GM10266 (cell line): ENCODE results near the gene LINGO1.

Source experiments
- DNase-seq: peaks from one replicate; pipeline ENCODE4 v3.0.0; 2012; ENCODE audit errors: extremely low spot score
- TF ChIP-seq, protein P1 (sequence below): IDR thresholded peaks from 2 replicates; pipeline ENCODE4 v1.5.1; 2012; ENCODE audit warnings: mild to moderate bottlenecking, low read depth; ENCODE audit not compliant: control insufficient read depth, insufficient read depth; ENCODE audit errors: missing control alignments

Gene LINGO1

DNA sequence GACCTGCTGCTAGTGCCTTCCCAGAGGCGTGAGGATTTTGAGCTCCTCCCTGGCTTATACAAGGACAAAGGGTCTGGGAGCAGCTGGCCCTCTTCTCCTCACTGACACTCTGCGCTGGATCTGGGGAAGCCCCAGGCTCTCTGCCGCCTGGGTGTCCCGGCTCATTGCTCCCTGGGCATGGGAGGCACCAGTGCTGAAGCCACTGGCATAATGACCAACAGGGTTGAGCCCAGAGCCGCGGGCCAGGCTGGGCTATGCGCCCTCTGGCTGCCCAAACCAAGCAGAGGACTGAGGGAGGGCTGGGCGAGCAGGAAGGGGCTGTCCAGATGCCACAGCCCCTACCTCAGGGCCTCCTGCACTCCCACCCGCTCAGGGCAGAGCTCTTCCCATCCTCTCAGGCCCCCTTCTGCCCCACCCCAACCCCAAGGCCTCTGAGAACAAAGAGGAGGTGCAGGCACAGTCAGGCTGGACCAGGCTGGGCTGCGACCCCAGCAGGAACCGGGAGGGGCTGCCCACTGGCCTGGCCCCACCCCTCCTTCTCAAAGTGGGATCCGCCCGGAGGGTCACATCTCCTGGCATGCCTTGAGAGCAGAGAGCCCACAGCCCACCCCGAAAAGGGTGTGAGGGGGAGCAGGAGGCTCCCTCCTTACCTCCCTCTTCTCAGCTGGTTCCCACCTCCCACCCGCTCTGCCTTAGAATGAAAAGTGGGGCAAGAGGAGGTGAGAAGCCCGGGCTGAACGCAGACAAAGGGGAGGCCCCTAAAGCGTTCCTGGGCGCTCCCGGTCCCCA, 1.6 kb downstream of the LINGO1 start:
- TF ChIP-seq, protein P1, sequence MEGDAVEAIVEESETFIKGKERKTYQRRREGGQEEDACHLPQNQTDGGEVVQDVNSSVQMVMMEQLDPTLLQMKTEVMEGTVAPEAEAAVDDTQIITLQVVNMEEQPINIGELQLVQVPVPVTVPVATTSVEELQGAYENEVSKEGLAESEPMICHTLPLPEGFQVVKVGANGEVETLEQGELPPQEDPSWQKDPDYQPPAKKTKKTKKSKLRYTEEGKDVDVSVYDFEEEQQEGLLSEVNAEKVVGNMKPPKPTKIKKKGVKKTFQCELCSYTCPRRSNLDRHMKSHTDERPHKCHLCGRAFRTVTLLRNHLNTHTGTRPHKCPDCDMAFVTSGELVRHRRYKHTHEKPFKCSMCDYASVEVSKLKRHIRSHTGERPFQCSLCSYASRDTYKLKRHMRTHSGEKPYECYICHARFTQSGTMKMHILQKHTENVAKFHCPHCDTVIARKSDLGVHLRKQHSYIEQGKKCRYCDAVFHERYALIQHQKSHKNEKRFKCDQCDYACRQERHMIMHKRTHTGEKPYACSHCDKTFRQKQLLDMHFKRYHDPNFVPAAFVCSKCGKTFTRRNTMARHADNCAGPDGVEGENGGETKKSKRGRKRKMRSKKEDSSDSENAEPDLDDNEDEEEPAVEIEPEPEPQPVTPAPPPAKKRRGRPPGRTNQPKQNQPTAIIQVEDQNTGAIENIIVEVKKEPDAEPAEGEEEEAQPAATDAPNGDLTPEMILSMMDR, result no peak
- no peak for DNase-seq

DNA sequence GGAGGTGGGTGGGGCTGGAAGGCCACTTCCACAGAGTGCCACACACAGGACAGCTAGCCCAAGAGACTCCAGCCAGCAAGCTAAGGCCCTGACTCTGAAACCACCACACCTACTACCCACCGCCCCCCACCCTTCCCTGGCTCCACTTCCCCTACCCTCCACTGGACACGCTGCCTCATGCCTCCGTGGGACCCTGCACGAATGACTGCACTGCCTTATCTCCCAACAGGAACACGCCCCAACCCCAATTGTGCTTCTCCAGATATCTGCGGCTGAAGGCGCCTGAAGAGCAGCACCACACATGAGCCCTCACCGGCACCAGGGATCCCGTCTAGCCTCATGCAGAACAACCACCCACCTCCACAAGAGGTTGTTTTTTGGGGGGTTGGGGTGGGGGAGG, 2.7 kb downstream of the LINGO1 start:
- DNase-seq, result no peak
- TF ChIP-seq, protein P1, result no peak

DNA sequence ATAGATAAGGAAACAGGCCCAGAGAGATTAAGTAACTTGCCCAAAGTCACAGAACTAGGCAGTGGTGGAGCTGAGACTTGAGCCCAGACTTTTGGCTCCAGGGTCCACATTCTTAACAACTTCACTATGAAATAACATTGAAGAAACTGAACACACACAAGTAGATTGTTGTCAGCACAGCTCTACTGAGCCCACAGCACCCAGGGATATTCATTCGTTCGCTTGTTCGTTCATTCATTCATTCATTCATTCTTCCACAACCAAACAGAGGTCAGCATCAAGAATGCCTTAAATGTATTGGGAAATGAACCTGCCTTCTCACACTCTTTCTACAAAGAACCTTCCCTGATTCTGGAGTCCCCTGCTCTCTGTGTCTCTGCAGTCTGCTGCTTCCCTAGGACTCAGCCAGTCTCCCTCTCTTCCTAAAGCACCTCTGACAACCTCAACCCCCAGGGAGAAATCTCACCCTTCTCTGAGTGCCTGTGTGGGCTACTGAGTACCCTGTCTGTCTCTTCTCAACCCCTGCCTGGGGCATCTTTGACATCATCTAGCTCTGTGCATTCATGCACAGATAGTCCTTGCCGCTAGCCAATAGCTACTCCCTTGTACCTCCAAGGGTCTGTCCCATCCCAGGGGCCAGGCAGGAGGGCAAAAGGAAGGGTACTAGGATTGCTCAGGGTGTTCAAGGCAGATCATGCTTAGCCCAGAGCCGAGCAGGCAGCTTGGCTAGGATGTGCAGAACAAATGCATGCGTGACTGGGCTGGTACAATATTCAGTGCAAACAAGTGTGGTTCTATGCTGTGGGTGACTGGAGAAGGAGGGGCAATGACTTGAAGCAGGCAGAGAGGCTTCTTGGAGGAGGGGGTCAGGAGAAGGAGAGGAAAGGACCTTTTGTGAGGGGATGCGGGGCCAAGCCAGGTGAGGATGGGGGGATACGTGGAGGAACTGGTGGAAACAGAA, 3.4 kb downstream of the LINGO1 start:
- DNase-seq, result no peak

DNA sequence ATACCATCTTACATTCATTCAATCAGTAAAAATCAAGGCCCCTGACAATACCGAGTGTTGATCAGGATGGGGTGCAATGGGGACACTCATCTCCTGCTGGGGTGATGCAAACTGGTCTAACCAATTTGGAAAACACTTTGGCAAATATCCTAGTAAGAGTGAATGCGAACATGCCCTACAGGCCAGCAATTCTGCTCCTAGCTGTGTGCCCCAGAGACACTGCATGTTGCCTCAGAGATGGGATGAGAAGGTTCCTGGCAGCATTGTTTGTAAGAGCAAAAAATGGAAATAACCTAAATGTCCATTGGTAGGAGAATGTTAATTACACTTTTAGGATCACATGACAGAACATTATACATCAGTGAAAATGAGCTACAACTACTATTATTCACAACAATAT, 4.7 kb downstream of the LINGO1 start:
- TF ChIP-seq, protein P1, result no peak
- DNase-seq, result no peak

More for the DNA sequence above, 3.4 kb downstream of the LINGO1 start:
- TF ChIP-seq, protein P1, result no peak

DNA sequence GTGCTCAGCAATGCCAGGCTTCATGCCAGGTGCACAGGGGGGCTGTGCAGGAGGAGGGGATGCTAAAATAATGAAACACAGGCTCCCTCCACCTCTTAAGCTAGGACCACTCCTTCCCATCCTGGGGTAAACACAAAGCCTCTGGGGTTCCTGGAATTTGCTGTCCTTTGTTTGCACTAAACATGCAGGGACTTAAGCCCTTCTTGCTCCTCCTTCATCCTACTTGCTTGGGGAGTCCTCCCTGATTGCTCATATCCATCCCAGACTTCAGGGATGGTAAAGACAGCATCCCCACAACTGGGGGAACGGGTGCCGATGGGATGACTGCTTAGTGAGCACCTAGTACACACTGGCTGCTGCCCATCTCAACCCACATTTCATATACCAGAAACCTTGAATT, 5.1 kb downstream of the LINGO1 start:
- TF ChIP-seq, protein P1, result no peak

DNA sequence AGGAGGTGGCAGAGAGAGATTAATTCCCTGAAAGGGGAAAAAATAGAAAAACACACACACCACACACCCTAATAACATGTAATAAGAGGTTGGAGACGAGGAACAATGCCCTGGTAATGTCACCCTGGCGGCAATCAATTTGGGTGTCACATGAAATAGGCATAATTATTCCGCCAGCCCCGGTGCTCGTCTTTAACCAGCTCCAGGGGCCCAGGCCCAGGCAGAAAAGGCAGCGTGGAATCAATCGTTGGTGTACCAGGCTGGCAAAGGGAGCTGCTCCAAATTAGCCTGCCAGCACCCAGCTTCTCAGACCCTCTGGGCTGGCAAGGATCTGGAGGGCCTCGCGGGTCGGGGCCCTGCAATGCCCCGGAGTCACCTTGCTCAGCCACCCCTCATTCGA, 5.6 kb downstream of the LINGO1 start:
- DNase-seq, result no peak
- TF ChIP-seq, protein P1, result no peak

More for the DNA sequence above, 5.1 kb downstream of the LINGO1 start:
- no peak for DNase-seq
